ENCODE data around the gene MPPED1.

Gene MPPED1

DNA sequence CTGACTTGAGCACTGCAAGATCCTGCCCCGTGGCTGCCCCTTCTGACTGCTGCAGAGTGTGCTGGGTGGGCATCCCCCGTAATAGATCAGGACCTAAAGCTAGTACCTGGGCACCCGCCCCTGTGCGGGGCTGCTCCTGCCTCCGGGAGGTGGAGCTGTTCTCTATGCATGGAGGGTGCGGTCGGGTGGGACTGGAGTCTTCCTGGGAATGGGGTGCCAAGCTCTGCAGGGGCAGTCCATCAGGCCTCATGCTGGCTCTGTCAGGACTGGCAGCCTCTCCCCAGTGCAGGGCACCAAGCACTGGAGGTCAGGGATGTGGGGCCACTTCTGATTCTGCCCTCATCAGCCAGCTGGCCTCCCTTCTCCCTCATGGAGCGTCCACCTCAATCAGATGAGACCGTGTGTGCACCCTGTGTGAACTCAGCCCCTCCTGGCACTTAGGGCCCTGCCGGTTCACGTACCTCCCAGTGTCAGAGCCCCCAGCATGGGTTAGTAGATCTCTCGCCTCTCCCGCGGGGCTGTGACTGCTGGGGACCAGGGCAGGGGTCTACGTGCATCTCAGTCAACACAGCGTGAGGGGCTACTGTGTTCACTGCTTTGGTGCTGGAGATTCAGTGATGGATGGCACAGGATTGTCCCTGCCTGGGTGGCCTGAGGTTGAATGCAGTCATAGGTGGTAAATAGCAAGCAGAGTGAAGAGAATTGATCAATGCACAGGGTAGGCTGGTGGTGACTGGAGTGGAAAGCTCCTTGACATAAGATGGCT is 30.8 kb downstream of the MPPED1 start:
- TF ChIP-seq EP300 (IDR thresholded peaks at IDR 0.05; ENCODE audit: borderline replicate concordance) (no peak), CREB1 (IDR thresholded peaks at IDR 0.05; ENCODE audit: low read depth) (no peak), FOXM1 (IDR thresholded peaks at IDR 0.05; ENCODE audit: borderline replicate concordance, low read depth) (no peak), ZBTB7A (IDR thresholded peaks at IDR 0.05; ENCODE audit: low read depth) (no peak), YY1 (IDR thresholded peaks at IDR 0.05; ENCODE audit: low read depth) (no peak), USF1 (IDR thresholded peaks at IDR 0.05) (no peak)

DNA sequence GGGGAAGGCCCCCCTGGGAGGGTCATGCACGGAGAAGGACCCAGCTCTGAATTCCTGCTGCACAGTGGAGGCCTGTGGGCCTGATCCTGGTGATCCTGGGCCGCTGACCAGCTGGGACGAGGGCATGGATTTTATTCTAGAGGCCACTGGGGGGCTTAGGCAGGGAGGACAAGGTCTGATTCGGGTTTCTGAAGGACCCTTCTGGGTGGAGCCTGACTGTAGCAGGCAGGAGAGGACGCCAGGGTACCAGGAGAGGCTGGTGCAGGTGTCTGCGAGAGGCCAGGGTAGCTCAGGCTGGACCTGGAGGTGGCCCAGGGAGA is 31.3 kb downstream of the MPPED1 start:
- TF ChIP-seq FOXM1 (IDR thresholded peaks at IDR 0.05; ENCODE audit: borderline replicate concordance, low read depth) (no peak), TEAD4 (IDR thresholded peaks at IDR 0.05) (no peak), CREB1 (IDR thresholded peaks at IDR 0.05; ENCODE audit: low read depth) (no peak), TAF1 (IDR thresholded peaks at IDR 0.05; ENCODE audit: low read depth) (no peak), USF1 (IDR thresholded peaks at IDR 0.05) (no peak), EGR1 (IDR thresholded peaks at IDR 0.05) (no peak), EP300 (IDR thresholded peaks at IDR 0.05; ENCODE audit: borderline replicate concordance) (no peak), ZBTB7A (IDR thresholded peaks at IDR 0.05; ENCODE audit: low read depth) (no peak), RAD21 (IDR thresholded peaks at IDR 0.05; ENCODE audit: low read depth) (no peak), NFIC (IDR thresholded peaks at IDR 0.05) (no peak), CEBPB (IDR thresholded peaks at IDR 0.05) (no peak), TCF12 (IDR thresholded peaks at IDR 0.05; ENCODE audit: low read depth) (no peak), YY1 (IDR thresholded peaks at IDR 0.05; ENCODE audit: low read depth) (no peak)
- TF ChIP-seq, protein P1, sequence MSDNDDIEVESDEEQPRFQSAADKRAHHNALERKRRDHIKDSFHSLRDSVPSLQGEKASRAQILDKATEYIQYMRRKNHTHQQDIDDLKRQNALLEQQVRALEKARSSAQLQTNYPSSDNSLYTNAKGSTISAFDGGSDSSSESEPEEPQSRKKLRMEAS (IDR thresholded peaks at IDR 0.05) = no peak
- TF ChIP-seq, protein P2, sequence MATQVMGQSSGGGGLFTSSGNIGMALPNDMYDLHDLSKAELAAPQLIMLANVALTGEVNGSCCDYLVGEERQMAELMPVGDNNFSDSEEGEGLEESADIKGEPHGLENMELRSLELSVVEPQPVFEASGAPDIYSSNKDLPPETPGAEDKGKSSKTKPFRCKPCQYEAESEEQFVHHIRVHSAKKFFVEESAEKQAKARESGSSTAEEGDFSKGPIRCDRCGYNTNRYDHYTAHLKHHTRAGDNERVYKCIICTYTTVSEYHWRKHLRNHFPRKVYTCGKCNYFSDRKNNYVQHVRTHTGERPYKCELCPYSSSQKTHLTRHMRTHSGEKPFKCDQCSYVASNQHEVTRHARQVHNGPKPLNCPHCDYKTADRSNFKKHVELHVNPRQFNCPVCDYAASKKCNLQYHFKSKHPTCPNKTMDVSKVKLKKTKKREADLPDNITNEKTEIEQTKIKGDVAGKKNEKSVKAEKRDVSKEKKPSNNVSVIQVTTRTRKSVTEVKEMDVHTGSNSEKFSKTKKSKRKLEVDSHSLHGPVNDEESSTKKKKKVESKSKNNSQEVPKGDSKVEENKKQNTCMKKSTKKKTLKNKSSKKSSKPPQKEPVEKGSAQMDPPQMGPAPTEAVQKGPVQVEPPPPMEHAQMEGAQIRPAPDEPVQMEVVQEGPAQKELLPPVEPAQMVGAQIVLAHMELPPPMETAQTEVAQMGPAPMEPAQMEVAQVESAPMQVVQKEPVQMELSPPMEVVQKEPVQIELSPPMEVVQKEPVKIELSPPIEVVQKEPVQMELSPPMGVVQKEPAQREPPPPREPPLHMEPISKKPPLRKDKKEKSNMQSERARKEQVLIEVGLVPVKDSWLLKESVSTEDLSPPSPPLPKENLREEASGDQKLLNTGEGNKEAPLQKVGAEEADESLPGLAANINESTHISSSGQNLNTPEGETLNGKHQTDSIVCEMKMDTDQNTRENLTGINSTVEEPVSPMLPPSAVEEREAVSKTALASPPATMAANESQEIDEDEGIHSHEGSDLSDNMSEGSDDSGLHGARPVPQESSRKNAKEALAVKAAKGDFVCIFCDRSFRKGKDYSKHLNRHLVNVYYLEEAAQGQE (IDR thresholded peaks at IDR 0.05; ENCODE audit: low read depth) = no peak

- TF ChIP-seq EP300 (IDR thresholded peaks at IDR 0.05; ENCODE audit: borderline replicate concordance) = no peak
- TF ChIP-seq, protein P2 (IDR thresholded peaks at IDR 0.05; ENCODE audit: low read depth) = no peak
Measured at GRCh38 chr22:43446037-43446803, 34.4 kb downstream of the MPPED1 start.

- TF ChIP-seq TEAD4 (IDR thresholded peaks at IDR 0.05) = no peak
- no peak for TF ChIP-seq CREB1 (IDR thresholded peaks at IDR 0.05; ENCODE audit: low read depth)
- TF ChIP-seq EP300 (IDR thresholded peaks at IDR 0.05; ENCODE audit: borderline replicate concordance) = no peak
- no peak for TF ChIP-seq CEBPB (IDR thresholded peaks at IDR 0.05)
- no peak for TF ChIP-seq EGR1 (IDR thresholded peaks at IDR 0.05)
- TF ChIP-seq RAD21 (IDR thresholded peaks at IDR 0.05; ENCODE audit: low read depth) = no peak
- no peak for TF ChIP-seq TCF12 (IDR thresholded peaks at IDR 0.05; ENCODE audit: low read depth)
- no peak for TF ChIP-seq NFIC (IDR thresholded peaks at IDR 0.05)
- no peak for TF ChIP-seq USF1 (IDR thresholded peaks at IDR 0.05)
- no peak for TF ChIP-seq ZBTB7A (IDR thresholded peaks at IDR 0.05; ENCODE audit: low read depth)
- no peak for TF ChIP-seq TAF1 (IDR thresholded peaks at IDR 0.05; ENCODE audit: low read depth)
- TF ChIP-seq, protein P1 (IDR thresholded peaks at IDR 0.05) = no peak
- TF ChIP-seq, protein P2 (IDR thresholded peaks at IDR 0.05; ENCODE audit: low read depth) = no peak
- no peak for TF ChIP-seq FOXM1 (IDR thresholded peaks at IDR 0.05; ENCODE audit: borderline replicate concordance, low read depth)
- no peak for TF ChIP-seq YY1 (IDR thresholded peaks at IDR 0.05; ENCODE audit: low read depth)
Measured at GRCh38 chr22:43446916-43447315, 35.1 kb downstream of the MPPED1 start.
